ENCODE measurements around the gene CCDC144A. TPM values are rescaled to one million over a fixed set of nuclear protein-coding genes. Genes with fewer than 3 reads are reported as not detected.
A peak's percentile ranks its signal among the peaks of the same experiment; 100 is the strongest.
"Not testable (repeated sequence)": the region's sequence is repeated elsewhere in the genome, so short reads cannot be mapped to it uniquely, and the experiment has no call there.

The CCDC144A gene
- total RNA-seq = 1 to 10 TPM; 7.0 to 7.6 TPM

- H3K4me1 Mint-ChIP-seq; H3K27me3 Mint-ChIP-seq; H3K9me3 Mint-ChIP-seq (ENCODE audit: low read depth); H3K36me3 Mint-ChIP-seq (ENCODE audit: low read depth): not testable (repeated sequence)
- ATAC-seq = peak; percentile 83
- DNase-seq = peak; percentile 90
- Mint-ChIP-seq H3K27ac (peak within 1 kb of the TSS; percentile 37), H3K4me3 (peak within 1 kb of the TSS; percentile 30)
- intact Hi-C loops (cut with DNase I, micrococcal nuclease) = loop anchor here (1.0 to 5.0 kb wide), 3 partner anchors 37 to 153 kb away; partner anchors contain the start of gene ZNF624 (in 1 of the 2)
- POLR2A ChIA-PET = interaction anchor here (1.0 kb wide), 1 partner anchor 337 kb away, joined by 3 read pairs; the partner anchor contains the start of gene CENPV
- CTCF ChIA-PET = interaction anchor here (0.6 to 1.8 kb wide), 7 partner anchors 105 to 323 kb away, joined by 3 to 9 read pairs (median 3); partner anchors contain the start of gene ZNF287
Observed at GRCh38 chr17:16689731-16690281, at the start of gene CCDC144A. CCDC144A (plus strand) TSS chr17:16690241; CDS start chr17:16690401, 160 bp downstream.

- H3K36me3 Mint-ChIP-seq (ENCODE audit: low read depth) = peaks cover 12% of the 10 kb centered on the region
- H3K9me3 Mint-ChIP-seq (ENCODE audit: low read depth) = no peaks in the 10 kb centered on the region
- CTCF ChIA-PET = interaction anchor here (1.7 kb wide), 1 partner anchor 67 kb away, joined by 3 read pairs; no protein-coding TSS in a partner anchor
- DNase-seq (no peak), ATAC-seq (no peak)
- no peak overlapping the region for H3K27ac Mint-ChIP-seq
- H3K4me3 Mint-ChIP-seq = no peak overlapping the region
- intact Hi-C loops (cut with DNase I, micrococcal nuclease) = no loop called here
- POLR2A ChIA-PET = no interaction called here
- H3K4me1 Mint-ChIP-seq = peaks cover 19% of the 10 kb centered on the region
- no peaks in the 10 kb centered on the region for H3K27me3 Mint-ChIP-seq
Observed at GRCh38 chr17:16649585-16649984, 40.5 kb upstream of the CCDC144A start.

DNA sequence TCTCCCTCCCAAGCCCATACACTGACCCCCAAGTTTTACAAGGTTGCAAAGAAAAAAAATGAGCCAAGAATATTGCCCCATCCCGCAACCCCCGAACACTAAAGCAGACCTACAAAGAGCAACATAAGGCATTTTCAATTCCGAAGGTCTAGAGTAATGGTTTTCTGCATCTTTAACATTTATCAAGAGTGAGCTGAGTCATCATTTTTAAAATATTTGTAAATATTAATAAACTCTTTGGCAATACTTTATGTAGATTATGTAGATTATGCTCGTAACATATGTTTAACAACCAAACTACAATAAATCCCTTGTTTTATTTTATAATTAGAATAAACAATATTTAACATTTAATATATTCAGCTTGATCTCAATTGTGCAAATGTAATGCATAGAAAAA, 37.8 kb upstream of the CCDC144A start:
- H3K36me3 Mint-ChIP-seq (ENCODE audit: low read depth) = peaks cover 6% of the 10 kb centered on the region
- H3K4me1 Mint-ChIP-seq = peaks cover 18% of the 10 kb centered on the region
- intact Hi-C loops (cut with DNase I, micrococcal nuclease) = loop anchor here (2.0 to 5.0 kb wide), 6 partner anchors 39 to 271 kb away; partner anchors contain the start of genes CCDC144A (in 1 of the 2) and UBB (in 1 of the 2)
- POLR2A ChIA-PET = no interaction called here
- peaks cover 3% of the 10 kb centered on the region for H3K27me3 Mint-ChIP-seq
- CTCF ChIA-PET = interaction anchor here (0.6 to 1.4 kb wide), 2 partner anchors 62 to 490 kb away, joined by 3 read pairs; no protein-coding TSS in a partner anchor
- H3K9me3 Mint-ChIP-seq (ENCODE audit: low read depth) = no peaks in the 10 kb centered on the region
- no peak overlapping the region for H3K4me3 Mint-ChIP-seq
- no peak for ATAC-seq
- no peak overlapping the region for H3K27ac Mint-ChIP-seq
- no peak for DNase-seq

DNA sequence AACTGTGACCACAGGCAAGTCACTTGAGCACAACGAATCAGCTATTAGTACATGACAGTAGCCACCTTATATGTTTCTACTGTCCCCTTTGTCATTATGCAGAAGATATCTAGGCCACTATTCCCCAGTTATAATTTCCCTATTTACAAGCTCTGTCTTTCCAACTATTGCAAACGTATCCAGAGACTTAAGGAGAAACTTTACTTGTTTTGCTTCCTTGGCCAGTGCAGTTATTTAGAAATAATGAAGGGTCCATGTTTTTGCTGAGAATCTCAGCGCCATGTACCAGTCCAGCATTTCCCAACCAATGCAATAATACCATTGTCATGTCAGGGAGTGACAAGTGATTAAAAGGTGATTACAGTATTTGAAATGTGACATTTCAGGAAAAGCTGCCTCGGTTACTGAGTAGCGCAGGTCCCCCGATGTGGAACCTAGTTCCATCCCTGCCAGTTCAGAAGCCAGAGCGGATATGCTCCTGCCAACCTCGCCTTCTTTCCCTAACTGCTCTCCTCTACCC, 37.1 kb upstream of the CCDC144A start:
- no peak for ATAC-seq

DNA sequence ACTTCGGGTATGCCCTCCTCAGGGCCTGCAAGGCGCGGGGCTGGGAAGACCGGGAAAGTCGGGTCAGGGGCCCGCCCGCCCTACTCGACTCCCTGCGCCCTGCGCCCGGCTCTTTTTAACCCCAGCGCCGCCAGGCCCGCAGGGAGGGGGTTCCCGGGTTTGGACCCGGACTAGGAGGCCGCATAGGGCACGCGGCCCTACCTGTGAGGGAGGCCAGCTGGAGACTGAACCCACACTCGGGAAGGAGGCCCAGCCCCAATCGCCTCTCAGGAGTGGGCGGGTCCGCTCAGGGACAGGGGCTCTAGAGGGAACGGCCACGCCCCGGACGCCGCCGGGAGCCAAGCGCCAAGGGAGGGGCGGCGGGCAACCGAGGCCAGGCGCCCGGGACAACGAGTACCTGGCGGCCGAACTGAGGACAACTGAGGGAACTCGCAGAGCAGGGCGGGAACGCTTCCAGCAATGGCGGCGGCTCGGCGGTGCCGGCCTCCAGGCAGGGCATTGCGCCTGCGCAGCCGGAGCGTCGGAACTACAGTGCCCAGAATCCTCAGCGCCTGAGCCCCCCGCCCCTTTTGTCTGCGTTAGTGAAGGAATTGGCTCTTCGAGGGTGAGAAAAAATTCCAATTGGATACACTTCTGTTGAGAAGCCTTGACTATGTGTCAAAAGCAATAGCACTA, 36.5 kb upstream of the CCDC144A start, which contains the start of gene ZNF624:
TSS of gene ZNF624 (minus strand) at position 484 of the 675 bp plus-strand sequence.
- Mint-ChIP-seq H3K36me3 (ENCODE audit: low read depth) (peaks cover 3% of the 10 kb centered on the region), H3K9me3 (ENCODE audit: low read depth) (no peaks in the 10 kb centered on the region), H3K4me1 (peaks cover 18% of the 10 kb centered on the region), H3K27me3 (peaks cover 5% of the 10 kb centered on the region), H3K27ac (peak within 1 kb of the TSS; percentile 73), H3K4me3 (peak within 1 kb of the TSS; percentile 81)
- CTCF ChIA-PET = interaction anchor here (0.6 to 1.4 kb wide), 4 partner anchors 31 to 118 kb away, joined by 3 to 5 read pairs (median 4); no protein-coding TSS in a partner anchor
- DNase-seq (peak; percentile 94), ATAC-seq (peak; percentile 97)
- POLR2A ChIA-PET = no interaction called here
- intact Hi-C loops (cut with DNase I, micrococcal nuclease) = loop anchor here (1.0 to 5.0 kb wide), 10 partner anchors 37 to 584 kb away; partner anchors contain the start of genes CCDC144A (in 1 of the 2), FLCN (in 1 of the 2), NCOR1 (in 1 of the 2) and UBB (in 1 of the 2)

More for the DNA sequence above, 37.1 kb upstream of the CCDC144A start:
- H3K27ac Mint-ChIP-seq = peak overlapping the region; percentile 23
- peaks cover 5% of the 10 kb centered on the region for H3K36me3 Mint-ChIP-seq (ENCODE audit: low read depth)
- CTCF ChIA-PET = interaction anchor here (1.4 kb wide), 1 partner anchor 63 kb away, joined by 3 read pairs; no protein-coding TSS in a partner anchor
- POLR2A ChIA-PET = no interaction called here
- DNase-seq = no peak
- peaks cover 18% of the 10 kb centered on the region for H3K4me1 Mint-ChIP-seq
- intact Hi-C loops (cut with DNase I, micrococcal nuclease) = loop anchor here (1.0 to 5.0 kb wide), 10 partner anchors 38 to 584 kb away; partner anchors contain the start of genes CCDC144A (in 1 of the 2), FLCN (in 1 of the 2), NCOR1 (in 1 of the 2) and UBB (in 1 of the 2)
- no peaks in the 10 kb centered on the region for H3K9me3 Mint-ChIP-seq (ENCODE audit: low read depth)
- peaks cover 5% of the 10 kb centered on the region for H3K27me3 Mint-ChIP-seq
- H3K4me3 Mint-ChIP-seq = peak overlapping the region; percentile 81

GRCh38 chr17:16661217-16661616, 28.8 kb upstream of the CCDC144A start:
- Mint-ChIP-seq H3K4me3 (no peak overlapping the region), H3K27me3 (peaks cover 18% of the 10 kb centered on the region), H3K36me3 (ENCODE audit: low read depth) (no peaks in the 10 kb centered on the region), H3K27ac (no peak overlapping the region), H3K9me3 (ENCODE audit: low read depth) (no peaks in the 10 kb centered on the region), H3K4me1 (no peaks in the 10 kb centered on the region)
- ATAC-seq (no peak), DNase-seq (no peak)
- intact Hi-C loops (cut with DNase I, micrococcal nuclease) = no loop called here
- ChIA-PET POLR2A (no interaction called here), CTCF (no interaction called here)

DNA sequence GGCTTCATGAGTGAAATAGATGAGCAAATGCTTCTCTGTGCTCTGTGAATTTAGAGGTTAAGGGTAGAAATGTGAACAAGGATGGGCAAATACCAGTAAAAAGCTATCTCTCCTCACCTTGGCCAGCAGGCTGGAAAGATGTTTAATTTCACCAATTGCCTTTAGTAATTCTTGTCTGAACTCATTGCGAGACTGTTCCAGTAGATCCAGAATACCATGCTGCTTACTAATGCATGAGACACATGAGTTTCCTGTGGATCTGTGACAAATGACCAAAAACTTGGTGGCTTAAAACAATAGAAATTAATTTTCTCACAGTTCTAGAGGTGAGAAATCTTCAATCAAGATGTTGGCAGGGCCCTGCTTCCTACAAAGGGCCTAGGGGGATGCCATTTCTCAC, 27.1 kb upstream of the CCDC144A start:
- ChIA-PET CTCF (no interaction called here), POLR2A (no interaction called here)
- peaks cover 3% of the 10 kb centered on the region for H3K4me1 Mint-ChIP-seq
- DNase-seq (no peak), ATAC-seq (no peak)
- no peak overlapping the region for H3K4me3 Mint-ChIP-seq
- H3K9me3 Mint-ChIP-seq (ENCODE audit: low read depth) = no peaks in the 10 kb centered on the region
- intact Hi-C loops (cut with DNase I, micrococcal nuclease) = no loop called here
- H3K36me3 Mint-ChIP-seq (ENCODE audit: low read depth) = no peaks in the 10 kb centered on the region
- peaks cover 17% of the 10 kb centered on the region for H3K27me3 Mint-ChIP-seq
- H3K27ac Mint-ChIP-seq = no peak overlapping the region

DNA sequence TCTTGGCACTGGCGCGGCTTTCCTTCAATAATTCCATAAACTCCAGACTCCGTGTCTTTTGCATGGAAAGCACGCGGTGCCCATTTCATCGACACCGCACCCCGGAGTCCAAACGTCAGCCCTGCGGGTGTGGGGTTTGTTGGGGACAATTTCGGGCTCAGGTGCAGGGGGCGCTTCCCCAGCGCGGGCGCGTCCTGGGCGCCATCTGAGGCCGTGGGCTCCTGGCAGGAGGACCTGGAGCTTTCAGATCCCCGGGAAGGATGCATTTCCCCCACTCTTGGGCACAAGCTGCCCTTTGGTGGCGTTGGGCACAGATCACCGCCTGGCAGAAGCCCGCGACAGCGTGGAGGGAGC, 23.5 kb upstream of the CCDC144A start:
- POLR2A ChIA-PET = not testable (repeated sequence)

GRCh38 chr17:16666907-16667636, 23.0 kb upstream of the CCDC144A start:
- Mint-ChIP-seq H3K4me3 (peak overlapping the region; percentile 59), H3K27me3 (peaks cover 18% of the 10 kb centered on the region)
- CTCF ChIA-PET; H3K27ac Mint-ChIP-seq; H3K4me1 Mint-ChIP-seq; intact Hi-C loops (cut with DNase I, micrococcal nuclease); POLR2A ChIA-PET; H3K9me3 Mint-ChIP-seq (ENCODE audit: low read depth); H3K36me3 Mint-ChIP-seq (ENCODE audit: low read depth): not testable (repeated sequence)
- ATAC-seq (peak; percentile 39), DNase-seq (peak; percentile 33)

More for the DNA sequence above, 23.5 kb upstream of the CCDC144A start:
- ATAC-seq; H3K4me3 Mint-ChIP-seq; H3K36me3 Mint-ChIP-seq (ENCODE audit: low read depth); H3K27ac Mint-ChIP-seq; H3K4me1 Mint-ChIP-seq; DNase-seq; H3K9me3 Mint-ChIP-seq (ENCODE audit: low read depth); CTCF ChIA-PET; intact Hi-C loops (cut with DNase I, micrococcal nuclease): not testable (repeated sequence)
- peaks cover 15% of the 10 kb centered on the region for H3K27me3 Mint-ChIP-seq

DNA sequence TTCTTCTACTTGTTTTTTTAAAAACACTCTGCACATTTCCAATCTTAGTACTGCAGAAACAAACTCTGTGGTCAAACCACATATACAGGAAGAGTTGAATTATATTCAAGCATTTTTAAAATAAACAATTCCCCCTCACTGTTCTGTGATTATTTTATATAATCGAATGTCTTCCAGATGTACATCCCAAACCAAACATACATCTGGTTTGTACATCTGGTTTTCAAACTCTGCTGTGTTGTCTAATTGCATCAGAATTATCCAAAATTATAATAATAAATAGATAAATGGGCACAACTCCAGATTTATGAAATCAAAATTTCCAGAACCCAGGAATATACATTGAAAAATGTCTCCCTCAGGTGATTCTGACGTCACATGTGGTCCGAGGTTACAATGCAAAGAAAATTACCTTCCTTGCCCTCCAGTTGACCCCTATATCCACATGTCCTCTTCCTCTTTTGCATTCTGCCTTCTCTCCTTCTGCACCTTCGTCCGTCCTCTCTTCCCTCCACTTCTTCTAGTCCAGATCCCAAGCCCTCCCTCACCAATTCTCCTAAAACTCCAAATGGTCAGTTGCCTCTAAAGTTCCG, 13.3 kb upstream of the CCDC144A start:
- DNase-seq = no peak
- ATAC-seq = no peak
- CTCF ChIA-PET = no interaction called here

More for the DNA sequence above, 13.3 kb upstream of the CCDC144A start:
- POLR2A ChIA-PET = no interaction called here
- no peaks in the 10 kb centered on the region for H3K9me3 Mint-ChIP-seq (ENCODE audit: low read depth)
- peaks cover 6% of the 10 kb centered on the region for H3K27me3 Mint-ChIP-seq
- intact Hi-C loops (cut with DNase I, micrococcal nuclease) = no loop called here
- no peak overlapping the region for H3K4me3 Mint-ChIP-seq
- no peak overlapping the region for H3K27ac Mint-ChIP-seq
- H3K36me3 Mint-ChIP-seq (ENCODE audit: low read depth) = no peaks in the 10 kb centered on the region
- no peaks in the 10 kb centered on the region for H3K4me1 Mint-ChIP-seq

All from activated CD4-positive, alpha-beta T cell treated with anti-CD3 and anti-CD28 coated beads for 36 hours (primary cell).